GM18858 (cell line): ENCODE data around the gene AP2M1.

Experiments used
- ATAC-seq: cut with Tn5 transposase; IDR thresholded peaks from one replicate; pipeline ENCODE4 v1.9.1; 2021; ENCODE audit not compliant: unreplicated experiment

Gene AP2M1

GRCh38 chr3:184222521-184222920 is 47.9 kb downstream of the AP2M1 start:
- ATAC-seq = no peak

GRCh38 chr3:184223946-184224345 is 49.3 kb downstream of the AP2M1 start:
- ATAC-seq = no peak

DNA sequence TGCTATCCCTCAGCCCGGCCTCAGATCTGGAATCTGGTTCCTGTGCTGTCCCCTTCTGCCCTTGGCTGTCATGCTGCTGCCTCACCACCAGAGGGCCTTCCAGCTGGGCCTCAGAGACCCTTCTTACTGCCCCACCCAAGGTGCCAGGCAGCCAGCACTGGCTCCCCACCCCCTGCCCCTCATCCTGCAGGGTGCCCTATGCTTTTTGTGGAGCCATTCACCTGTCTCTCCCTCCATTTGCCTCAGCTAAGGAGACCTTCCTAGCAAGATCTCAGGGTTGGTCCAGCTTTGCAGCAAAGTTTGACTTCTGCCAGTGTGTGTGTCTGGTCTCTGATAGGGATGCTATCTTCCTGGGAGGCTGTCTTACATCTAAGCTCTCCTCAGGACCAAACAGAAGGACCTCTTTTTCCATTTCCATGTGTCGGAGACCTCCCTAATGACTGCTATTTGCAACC is 52.9 kb downstream of the AP2M1 start:
- ATAC-seq = no peak

DNA sequence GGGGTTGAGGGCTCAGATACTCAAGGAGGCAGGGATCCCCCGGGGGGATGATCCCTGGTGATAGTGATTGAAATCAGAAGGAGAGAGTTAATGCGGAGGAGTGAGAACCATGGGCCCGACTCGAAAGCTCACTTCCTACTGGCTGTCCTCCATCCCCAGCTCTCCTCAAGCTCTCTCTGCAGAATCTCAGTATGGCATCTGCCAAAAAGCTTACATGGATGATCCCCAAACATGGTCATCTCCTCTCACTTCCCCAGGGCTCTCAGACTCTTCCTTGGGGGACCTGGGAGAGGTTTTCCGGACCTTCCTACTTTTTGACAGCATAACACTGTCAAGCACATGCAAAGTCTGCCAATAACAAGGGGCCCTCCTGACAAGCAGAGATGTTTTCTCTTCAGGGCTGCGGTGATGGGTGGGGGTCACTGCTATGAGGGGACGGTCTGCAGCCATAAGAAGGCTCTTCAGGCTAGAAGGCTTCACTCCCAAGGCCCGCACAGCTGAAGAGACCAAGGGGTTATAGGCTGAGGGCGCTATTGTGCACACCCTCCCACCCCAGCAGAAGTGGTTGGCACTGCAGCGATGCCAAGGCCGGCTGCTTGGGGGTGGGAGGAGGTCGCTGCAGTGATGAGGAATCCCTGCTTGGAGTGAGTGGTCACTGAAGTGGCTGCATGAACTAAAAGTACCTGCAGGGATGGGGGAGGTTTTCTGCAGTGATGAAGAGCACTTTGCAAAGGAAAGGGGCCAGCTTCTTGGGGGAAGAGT is 53.9 kb downstream of the AP2M1 start:
- no peak for ATAC-seq

DNA sequence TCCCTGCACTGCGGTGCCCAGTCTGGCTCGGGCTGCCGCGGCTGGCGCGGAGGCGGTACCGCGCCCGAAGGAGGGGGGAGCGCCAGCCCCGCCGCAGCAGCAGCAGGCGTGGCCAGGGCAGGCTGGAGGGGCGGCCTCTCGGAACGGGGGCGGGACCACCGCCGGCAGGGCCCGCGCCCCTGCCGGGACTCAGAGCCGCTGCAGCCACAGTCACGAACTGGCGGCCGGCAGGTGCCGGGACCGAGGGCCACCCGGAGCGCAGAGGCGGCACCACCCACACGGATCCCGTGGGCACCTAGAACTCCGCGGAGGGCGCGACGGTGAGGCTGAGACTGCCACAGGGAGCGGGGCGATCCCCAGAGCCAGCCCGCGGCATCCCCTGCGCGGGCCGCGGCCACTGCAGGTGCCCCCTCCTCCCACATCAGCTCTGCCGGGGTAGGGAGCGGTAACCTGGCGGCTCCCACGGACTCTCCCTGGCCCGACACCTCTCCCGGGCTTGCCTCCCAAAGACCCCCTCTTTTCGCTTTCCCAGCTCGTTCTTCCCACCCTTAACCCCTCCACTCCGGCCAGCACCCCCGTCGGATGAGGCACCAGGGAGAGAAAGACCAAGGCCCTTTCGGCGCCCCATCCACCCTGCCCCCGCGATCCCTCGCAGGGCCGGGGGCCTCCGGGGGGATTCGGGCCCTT is 54.9 kb downstream of the AP2M1 start, which contains the start of gene VWA5B2:
Gene VWA5B2, plus strand, starts transcription at position 192 of the 687 bp plus-strand sequence. CDS start 944 bp downstream, outside the sequence.
- peak; percentile 68 for ATAC-seq

DNA sequence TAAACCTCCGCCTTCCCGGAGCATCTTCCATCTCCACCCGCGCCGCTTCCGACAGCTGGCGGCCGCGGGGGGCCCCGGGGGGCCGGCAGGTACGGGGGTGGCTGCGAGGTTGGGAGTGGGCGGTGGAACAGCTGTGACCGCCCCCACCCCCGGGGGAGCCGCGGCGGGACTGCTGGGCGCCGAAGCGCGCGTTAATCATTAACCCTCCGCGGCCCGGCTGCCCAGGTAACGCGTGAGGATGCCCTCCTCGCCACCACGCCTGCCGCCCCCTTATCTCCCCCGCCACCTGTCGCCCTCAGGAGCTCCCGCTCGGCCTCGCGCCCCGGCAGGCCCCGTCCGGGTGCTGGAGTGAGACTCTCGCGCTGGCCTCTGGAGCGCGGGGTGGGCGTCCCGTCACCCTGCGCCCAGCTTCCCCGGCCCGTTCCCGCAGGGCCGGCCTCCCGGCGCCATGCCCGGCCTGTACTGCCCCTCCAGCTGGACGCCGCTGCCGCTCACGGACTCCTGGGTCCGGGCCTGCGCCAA is 55.5 kb downstream of the AP2M1 start:
- no peak for ATAC-seq

GRCh38 chr3:184230603-184231528 is 56.2 kb downstream of the AP2M1 start:
- no peak for ATAC-seq

- no peak for ATAC-seq
Measured at GRCh38 chr3:184231671-184232070, 57.0 kb downstream of the AP2M1 start.

DNA sequence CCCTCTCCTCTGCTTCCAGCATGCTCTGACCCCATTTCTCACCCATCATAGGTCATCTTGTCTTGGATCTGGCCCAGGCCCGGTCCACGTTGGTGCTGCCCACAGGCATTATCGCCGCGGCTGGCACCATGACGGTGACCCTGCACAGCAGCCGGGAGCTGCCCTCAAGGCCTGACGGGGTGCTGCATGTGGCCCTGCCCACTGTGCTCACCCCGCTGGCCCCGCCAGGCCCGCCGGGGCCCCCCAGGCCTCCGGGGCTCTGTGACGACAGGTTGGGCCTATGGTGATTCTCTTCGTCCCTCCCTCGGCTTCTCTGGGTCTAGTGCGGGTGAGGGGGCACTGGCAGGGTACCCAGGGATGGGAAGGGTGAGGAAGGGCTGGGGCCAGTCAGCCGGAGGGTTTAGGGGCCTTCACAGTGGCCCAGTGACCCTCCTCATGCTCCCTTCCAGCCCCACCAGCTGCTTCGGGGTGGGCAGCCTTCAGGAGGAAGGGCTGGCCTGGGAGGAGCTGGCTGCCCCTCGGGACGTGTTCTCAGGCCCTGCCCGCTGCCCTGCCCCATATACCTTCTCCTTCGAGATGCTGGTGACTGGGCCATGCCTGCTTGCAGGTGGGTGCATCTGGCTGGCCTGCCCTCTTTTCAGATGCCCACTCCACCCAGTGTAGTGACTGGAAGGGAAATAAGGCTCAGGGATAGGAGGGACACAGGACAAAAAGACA is 58.6 kb downstream of the AP2M1 start:
- ATAC-seq = no peak
